ENCODE data around the gene OR6K3. TPM values are rescaled to one million over a fixed set of nuclear protein-coding genes. Genes with fewer than 3 reads are reported as not detected.

OR6K3 gene
- total RNA-seq, 2 experiments from 2014 or later: not detected

DNA sequence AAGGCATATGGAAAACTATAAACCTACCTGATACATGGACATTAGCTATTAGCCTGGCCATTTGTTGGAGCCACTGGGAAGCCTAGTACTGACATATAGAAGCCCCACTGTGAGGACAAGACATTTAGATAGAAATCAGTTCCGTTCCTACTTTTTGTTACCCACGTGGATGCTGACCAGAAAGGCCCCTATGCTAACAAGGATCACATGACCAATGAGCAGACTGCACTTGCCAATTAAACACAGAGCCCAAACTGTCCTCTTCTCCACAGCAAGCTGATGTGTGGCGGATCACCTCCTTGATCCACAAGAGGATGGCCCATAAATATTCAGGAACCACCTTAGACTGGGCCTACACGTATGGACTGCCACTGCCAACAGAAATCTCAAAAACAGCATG, 11.2 kb upstream of the OR6K3 start:
- ChIA-PET CTCF (no interaction called here), POLR2A (no interaction called here)
- H3K4me1 Mint-ChIP-seq (ENCODE audit: low read depth): no peaks in the 10 kb centered on the region
- intact Hi-C loops (cut with micrococcal nuclease): no loop called here
- TF ChIP-seq, protein P1, sequence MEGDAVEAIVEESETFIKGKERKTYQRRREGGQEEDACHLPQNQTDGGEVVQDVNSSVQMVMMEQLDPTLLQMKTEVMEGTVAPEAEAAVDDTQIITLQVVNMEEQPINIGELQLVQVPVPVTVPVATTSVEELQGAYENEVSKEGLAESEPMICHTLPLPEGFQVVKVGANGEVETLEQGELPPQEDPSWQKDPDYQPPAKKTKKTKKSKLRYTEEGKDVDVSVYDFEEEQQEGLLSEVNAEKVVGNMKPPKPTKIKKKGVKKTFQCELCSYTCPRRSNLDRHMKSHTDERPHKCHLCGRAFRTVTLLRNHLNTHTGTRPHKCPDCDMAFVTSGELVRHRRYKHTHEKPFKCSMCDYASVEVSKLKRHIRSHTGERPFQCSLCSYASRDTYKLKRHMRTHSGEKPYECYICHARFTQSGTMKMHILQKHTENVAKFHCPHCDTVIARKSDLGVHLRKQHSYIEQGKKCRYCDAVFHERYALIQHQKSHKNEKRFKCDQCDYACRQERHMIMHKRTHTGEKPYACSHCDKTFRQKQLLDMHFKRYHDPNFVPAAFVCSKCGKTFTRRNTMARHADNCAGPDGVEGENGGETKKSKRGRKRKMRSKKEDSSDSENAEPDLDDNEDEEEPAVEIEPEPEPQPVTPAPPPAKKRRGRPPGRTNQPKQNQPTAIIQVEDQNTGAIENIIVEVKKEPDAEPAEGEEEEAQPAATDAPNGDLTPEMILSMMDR (IDR thresholded peaks at IDR 0.05): no peak
- H3K36me3 Mint-ChIP-seq (ENCODE audit: low read depth): no peaks in the 10 kb centered on the region
- peaks cover 13% of the 10 kb centered on the region for H3K27me3 Mint-ChIP-seq
- ATAC-seq (no peak), DNase-seq (no peak)
- H3K27ac Mint-ChIP-seq: no peak overlapping the region
- no peaks in the 10 kb centered on the region for H3K9me3 Mint-ChIP-seq
- no peak overlapping the region for H3K4me3 Mint-ChIP-seq

DNA sequence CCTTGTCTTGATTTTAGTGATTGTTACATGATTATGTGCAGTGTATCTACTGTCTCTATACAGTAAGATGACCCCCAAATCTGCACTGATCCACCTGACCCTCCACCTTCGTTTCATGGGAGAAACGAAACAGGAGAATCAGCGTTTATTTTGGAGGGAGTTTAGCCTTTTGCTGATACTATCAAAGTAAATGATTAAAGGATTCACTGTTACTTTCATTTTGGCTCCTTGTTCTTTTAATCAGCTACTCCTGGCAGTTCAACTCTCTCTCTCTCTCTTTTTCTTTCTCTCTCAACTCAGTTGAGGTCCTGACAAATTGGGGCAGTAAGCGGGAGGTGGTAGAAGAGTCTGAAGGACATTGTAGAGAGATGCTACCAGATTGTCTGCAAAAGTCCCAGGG, 9.9 kb upstream of the OR6K3 start:
- TF ChIP-seq, protein P1 (IDR thresholded peaks at IDR 0.05): no peak
- Mint-ChIP-seq H3K27me3 (peaks cover 14% of the 10 kb centered on the region), H3K4me1 (ENCODE audit: low read depth) (no peaks in the 10 kb centered on the region), H3K36me3 (ENCODE audit: low read depth) (no peaks in the 10 kb centered on the region), H3K27ac (no peak overlapping the region), H3K9me3 (no peaks in the 10 kb centered on the region), H3K4me3 (no peak overlapping the region)
- ChIA-PET CTCF (no interaction called here), POLR2A (no interaction called here)
- DNase-seq (no peak), ATAC-seq (no peak)
- intact Hi-C loops (cut with micrococcal nuclease): no loop called here

DNA sequence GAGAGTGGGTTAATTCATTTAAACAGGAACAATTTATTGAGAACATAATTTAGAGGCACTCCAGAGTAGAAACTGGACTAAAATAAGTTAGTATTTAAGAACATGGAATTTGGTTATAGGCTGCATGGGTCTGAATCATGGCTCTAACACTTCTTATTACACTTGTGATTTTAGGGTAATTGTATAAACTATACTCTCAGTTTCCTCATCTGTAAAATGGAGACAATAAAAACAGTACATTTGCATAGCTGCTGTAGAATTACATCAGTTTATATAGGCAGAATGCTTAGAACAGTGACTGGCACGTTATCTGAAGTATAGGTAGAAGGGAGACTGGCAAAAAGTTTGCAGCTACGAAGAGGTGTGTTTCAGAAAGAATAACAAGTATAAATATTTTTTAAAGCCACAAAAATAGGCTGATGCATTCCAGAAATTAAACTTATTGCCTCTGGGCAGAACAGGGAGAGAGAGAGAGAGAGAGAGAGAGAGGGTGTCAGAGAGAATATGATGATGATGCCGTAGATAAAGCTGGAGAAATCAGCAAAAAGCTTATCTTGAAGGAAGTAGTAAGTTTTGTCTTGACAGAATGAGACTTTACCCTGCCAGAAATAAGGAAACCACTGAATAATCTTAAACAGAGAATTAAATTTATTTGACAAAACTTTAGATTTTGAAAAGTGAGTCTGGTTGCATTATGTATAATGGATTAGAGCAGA, 8.1 kb upstream of the OR6K3 start:
- ChIA-PET CTCF (no interaction called here), POLR2A (no interaction called here)
- no peak for DNase-seq
- intact Hi-C loops (cut with micrococcal nuclease): no loop called here
- peaks cover 19% of the 10 kb centered on the region for H3K27me3 Mint-ChIP-seq
- H3K4me1 Mint-ChIP-seq (ENCODE audit: low read depth): no peaks in the 10 kb centered on the region
- no peaks in the 10 kb centered on the region for H3K36me3 Mint-ChIP-seq (ENCODE audit: low read depth)
- no peaks in the 10 kb centered on the region for H3K9me3 Mint-ChIP-seq
- TF ChIP-seq, protein P1 (IDR thresholded peaks at IDR 0.05): no peak
- no peak overlapping the region for H3K4me3 Mint-ChIP-seq
- no peak overlapping the region for H3K27ac Mint-ChIP-seq
- ATAC-seq: no peak

DNA sequence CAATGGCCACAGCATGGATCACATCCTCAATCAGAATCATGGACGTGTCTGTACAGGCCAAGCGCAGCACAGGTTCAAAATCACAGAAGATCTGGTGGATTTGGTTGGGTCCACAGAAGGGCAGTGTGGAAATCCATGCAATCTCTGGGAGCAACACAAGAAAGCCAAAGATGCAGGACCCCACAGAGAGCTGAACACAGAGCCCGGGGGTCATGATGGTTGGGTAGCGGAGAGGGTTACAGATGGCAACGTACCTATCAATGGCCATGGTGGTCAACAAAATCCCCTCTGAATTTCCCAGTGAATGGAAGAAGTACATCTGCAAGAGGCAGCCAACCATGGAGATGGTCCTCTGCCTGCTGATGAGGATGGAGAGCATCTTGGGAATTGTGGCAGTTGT, 3.9 kb upstream of the OR6K3 start:
- DNase-seq (no peak), ATAC-seq (no peak)
- H3K27me3 Mint-ChIP-seq: peaks cover 25% of the 10 kb centered on the region
- no peaks in the 10 kb centered on the region for H3K36me3 Mint-ChIP-seq (ENCODE audit: low read depth)
- ChIA-PET POLR2A (no interaction called here), CTCF (no interaction called here)
- intact Hi-C loops (cut with micrococcal nuclease): no loop called here
- H3K27ac Mint-ChIP-seq: no peak overlapping the region
- TF ChIP-seq, protein P1 (IDR thresholded peaks at IDR 0.05): no peak
- no peak overlapping the region for H3K4me3 Mint-ChIP-seq
- H3K9me3 Mint-ChIP-seq: no peaks in the 10 kb centered on the region
- no peaks in the 10 kb centered on the region for H3K4me1 Mint-ChIP-seq (ENCODE audit: low read depth)

DNA sequence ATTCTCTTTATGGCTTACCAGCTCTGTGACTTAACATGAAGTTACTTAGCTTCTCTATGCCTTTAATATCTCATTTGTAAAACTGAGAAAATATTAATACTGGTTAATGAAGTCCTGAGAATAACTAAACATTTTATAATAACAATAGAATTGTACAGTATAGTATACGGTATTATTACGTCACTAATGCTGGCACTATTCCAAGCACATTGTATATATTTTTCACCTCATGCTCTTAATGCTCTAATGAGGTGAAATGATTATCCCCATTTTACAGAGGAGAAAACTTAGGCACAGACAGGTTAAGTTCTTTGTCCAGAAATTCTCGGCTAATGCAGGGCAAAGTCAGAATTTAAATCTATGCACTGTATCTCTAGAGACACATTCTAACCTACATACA, 856 bp downstream of the OR6K3 start:
- Mint-ChIP-seq H3K36me3 (ENCODE audit: low read depth) (no peaks in the 10 kb centered on the region), H3K27ac (no peak overlapping the region), H3K4me1 (ENCODE audit: low read depth) (peaks cover 8% of the 10 kb centered on the region), H3K4me3 (no peak overlapping the region), H3K9me3 (no peaks in the 10 kb centered on the region), H3K27me3 (peaks cover 31% of the 10 kb centered on the region)
- DNase-seq: no peak
- ChIA-PET POLR2A (no interaction called here), CTCF (interaction anchor here (1.1 kb wide), 1 partner anchor 279 kb away, joined by 3 read pairs; no protein-coding TSS in a partner anchor)
- no peak for ATAC-seq
- TF ChIP-seq, protein P1 (IDR thresholded peaks at IDR 0.05): no peak
- intact Hi-C loops (cut with micrococcal nuclease): no loop called here
